ENCODE data around the gene LAMB3.

Gene LAMB3

GRCh38 chr1:209643285-209644020 is 8.8 kb downstream of the LAMB3 start:
- H3K27ac ChIP-seq (ENCODE audit: extremely low read depth, low read depth, low read length) = no peak overlapping the region
- no peaks in the 10 kb centered on the region for H3K36me3 ChIP-seq (ENCODE audit: control insufficient read depth in 2 of 2, insufficient read depth in 1 of 2, low read length in 2 of 2)
- no peak for TF ChIP-seq ZNF248 (tag by site-specific recombination; IDR thresholded peaks at IDR 0.05)
- no peak for TF ChIP-seq ZNF501 (tag by site-specific recombination; IDR thresholded peaks at IDR 0.05)
- TF ChIP-seq MYNN (tag by site-specific recombination; IDR thresholded peaks at IDR 0.05; ENCODE audit: borderline replicate concordance) = no peak
- no peak for TF ChIP-seq BCL6B (tag by site-specific recombination; IDR thresholded peaks at IDR 0.05)
- no peak for TF ChIP-seq ZNF354C (tag by site-specific recombination; IDR thresholded peaks at IDR 0.05; ENCODE audit: borderline replicate concordance, low read depth)
- no peak for TF ChIP-seq ZNF239 (tag by site-specific recombination; IDR thresholded peaks at IDR 0.05)
- no peak for TF ChIP-seq ZNF138 (tag by site-specific recombination; IDR thresholded peaks at IDR 0.05; ENCODE audit: borderline replicate concordance)
- no peak for TF ChIP-seq ZNF701 (tag by site-specific recombination; IDR thresholded peaks at IDR 0.05)
- no peak for TF ChIP-seq TCF7L2 (IDR thresholded peaks at IDR 0.05; ENCODE audit: borderline replicate concordance, low read depth, low read length)
- TF ChIP-seq GLI4 (tag by site-specific recombination; IDR thresholded peaks at IDR 0.05) = no peak
- TF ChIP-seq KLF10 (tag by site-specific recombination; IDR thresholded peaks at IDR 0.05) = no peak
- no peak for TF ChIP-seq ZNF202 (tag by site-specific recombination; IDR thresholded peaks at IDR 0.05; ENCODE audit: borderline replicate concordance)
- TF ChIP-seq PRDM4 (tag by site-specific recombination; IDR thresholded peaks at IDR 0.05) = no peak
- TF ChIP-seq ZNF473 (tag by site-specific recombination; IDR thresholded peaks at IDR 0.05) = no peak
- TF ChIP-seq ZBTB26 (tag by site-specific recombination; optimal IDR thresholded peaks at IDR 0.05) = no peak
- TF ChIP-seq ZNF140 (tag by site-specific recombination; IDR thresholded peaks at IDR 0.05) = no peak
- no peak for TF ChIP-seq GLIS2 (tag by site-specific recombination; IDR thresholded peaks at IDR 0.05)
- no peak for TF ChIP-seq ZNF311 (tag by site-specific recombination; IDR thresholded peaks at IDR 0.05; ENCODE audit: borderline replicate concordance)
- TF ChIP-seq YY1 (tag by site-specific recombination; IDR thresholded peaks at IDR 0.05) = no peak
- H3K9me3 ChIP-seq (ENCODE audit: control insufficient read depth, insufficient read depth, low read depth, low read length) = no peaks in the 10 kb centered on the region
- POLR2A ChIA-PET = no interaction called here
- no peak overlapping the region for H3K4me3 ChIP-seq (ENCODE audit: low read depth, low read length)
- peaks cover 3% of the 10 kb centered on the region; the same call in 1 of the 2 replicates for H3K4me1 ChIP-seq (ENCODE audit: control insufficient read depth, insufficient read depth, low read length)
- CTCF ChIA-PET = interaction anchor here (1.3 kb wide), 1 partner anchor 105 kb away, joined by 4 read pairs; no protein-coding TSS in a partner anchor

GRCh38 chr1:209642816-209643215 is 9.4 kb downstream of the LAMB3 start:
- Histone ChIP-seq H3K27ac (ENCODE audit: extremely low read depth, low read depth, low read length) (no peak overlapping the region), H3K9me3 (ENCODE audit: control insufficient read depth, insufficient read depth, low read depth, low read length) (no peaks in the 10 kb centered on the region), H3K36me3 (ENCODE audit: control insufficient read depth in 2 of 2, insufficient read depth in 1 of 2, low read length in 2 of 2) (no peaks in the 10 kb centered on the region), H3K4me3 (ENCODE audit: low read depth, low read length) (no peak overlapping the region), H3K4me1 (ENCODE audit: control insufficient read depth, insufficient read depth, low read length) (no peaks in the 10 kb centered on the region)
- CTCF ChIA-PET = interaction anchor here (1.3 kb wide), 1 partner anchor 105 kb away, joined by 4 read pairs; no protein-coding TSS in a partner anchor
- POLR2A ChIA-PET = no interaction called here
- no peak for TF ChIP-seq ZNF140 (tag by site-specific recombination; IDR thresholded peaks at IDR 0.05)
- no peak for TF ChIP-seq ZBTB26 (tag by site-specific recombination; optimal IDR thresholded peaks at IDR 0.05)
- no peak for TF ChIP-seq RBAK (tag by site-specific recombination; IDR thresholded peaks at IDR 0.05)
- TF ChIP-seq ZNF391 (tag by site-specific recombination; IDR thresholded peaks at IDR 0.05; ENCODE audit: borderline replicate concordance, low read depth) = no peak
- no peak for TF ChIP-seq PRDM2 (tag by site-specific recombination; IDR thresholded peaks at IDR 0.05; ENCODE audit: borderline replicate concordance)
- TF ChIP-seq KLF1 (tag by site-specific recombination; IDR thresholded peaks at IDR 0.05) = no peak

Data from HEK293 (cell line).